GM12892 (cell line): Measurements from ENCODE around the gene GLO1.

ENCODE experiments used
- DNase-seq: peaks from one replicate; pipeline ENCODE4 v3.0.0; 2011; ENCODE audit not compliant: insufficient read length
- FAIRE-seq: peaks from 2 replicates; lab custom pipeline; 2011; peaks lifted over from hg19 to GRCh38; lab: Jason Lieb, UNC
- POLR2A ChIP-seq: IDR thresholded peaks from 2 replicates; pipeline ENCODE4 v1.6.1; 2011; ENCODE audit warnings: low read depth, low read length, control low read depth
- POLR2AphosphoS5 ChIP-seq: IDR thresholded peaks from 2 replicates; pipeline ENCODE4 v1.6.1; 2011; ENCODE audit warnings: low read depth, low read length, control low read depth
- TAF1 ChIP-seq: IDR thresholded peaks from 2 replicates; pipeline ENCODE4 v1.6.1; 2011; ENCODE audit warnings: low read depth, mild to moderate bottlenecking, control low read depth, low read length, borderline replicate concordance

The GLO1 gene

DNA sequence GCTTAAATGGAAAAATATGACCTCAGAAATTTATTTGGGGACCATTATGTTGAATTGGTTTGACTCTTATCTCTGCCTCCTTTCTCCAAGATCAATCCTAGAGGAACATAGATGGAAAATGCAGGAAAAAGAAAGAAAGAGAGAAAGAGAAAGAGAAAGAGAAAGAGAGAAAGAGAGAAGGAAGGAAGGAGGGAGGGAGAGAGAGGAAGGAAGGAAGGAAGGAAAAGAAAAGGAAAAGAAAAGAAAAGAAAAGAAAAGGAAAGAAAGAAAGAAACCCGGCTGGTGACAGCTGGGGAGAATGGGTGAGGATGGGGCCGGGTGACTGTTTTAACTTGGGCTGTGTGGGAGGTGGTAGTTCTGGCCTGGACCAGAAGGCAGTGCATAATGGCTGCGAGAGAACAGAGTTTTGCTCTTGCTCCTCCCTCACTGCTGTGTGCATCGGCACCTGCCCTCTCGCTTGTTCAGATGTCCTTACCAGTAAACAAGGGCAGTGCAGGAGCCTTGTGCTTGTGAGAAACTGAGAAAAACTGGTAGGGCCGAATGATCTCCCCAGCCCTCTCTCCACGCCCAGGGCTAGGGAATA lies 24.7 kb downstream of the GLO1 start:
- TF ChIP-seq POLR2AphosphoS5: no peak
- TF ChIP-seq POLR2A: no peak
- no peak for TF ChIP-seq TAF1
- no peak for FAIRE-seq
- no peak for DNase-seq

DNA sequence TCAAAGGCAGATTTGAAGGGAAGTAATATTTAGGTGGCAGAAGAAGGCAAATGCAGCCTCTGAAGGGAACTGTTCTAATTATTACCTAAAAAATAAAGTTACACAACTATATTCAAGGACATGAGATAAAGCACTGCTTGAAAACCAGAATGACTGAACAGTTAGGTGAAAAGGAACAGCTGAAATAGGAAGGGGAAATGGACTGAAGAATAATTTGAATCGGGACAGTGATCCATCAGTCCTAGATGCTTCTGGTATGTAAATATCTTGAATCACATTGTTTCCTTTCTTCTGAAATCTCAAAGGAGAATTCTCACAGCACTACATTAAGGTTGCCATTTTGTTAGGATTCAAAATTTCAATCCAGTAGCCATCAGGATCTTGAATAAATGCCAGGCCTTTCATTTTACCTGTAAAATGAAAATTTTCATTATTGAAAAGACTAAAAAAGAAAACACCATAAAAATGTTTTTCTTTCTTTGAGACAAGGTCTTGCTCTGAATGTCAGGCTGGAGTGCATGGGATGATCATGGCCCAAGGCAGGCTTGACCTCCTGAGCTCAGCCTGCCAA lies 25.9 kb downstream of the GLO1 start:
- DNase-seq (no peak), FAIRE-seq (peak; percentile 56)
- no peak for TF ChIP-seq POLR2AphosphoS5
- no peak for TF ChIP-seq TAF1
- TF ChIP-seq POLR2A: no peak

DNA sequence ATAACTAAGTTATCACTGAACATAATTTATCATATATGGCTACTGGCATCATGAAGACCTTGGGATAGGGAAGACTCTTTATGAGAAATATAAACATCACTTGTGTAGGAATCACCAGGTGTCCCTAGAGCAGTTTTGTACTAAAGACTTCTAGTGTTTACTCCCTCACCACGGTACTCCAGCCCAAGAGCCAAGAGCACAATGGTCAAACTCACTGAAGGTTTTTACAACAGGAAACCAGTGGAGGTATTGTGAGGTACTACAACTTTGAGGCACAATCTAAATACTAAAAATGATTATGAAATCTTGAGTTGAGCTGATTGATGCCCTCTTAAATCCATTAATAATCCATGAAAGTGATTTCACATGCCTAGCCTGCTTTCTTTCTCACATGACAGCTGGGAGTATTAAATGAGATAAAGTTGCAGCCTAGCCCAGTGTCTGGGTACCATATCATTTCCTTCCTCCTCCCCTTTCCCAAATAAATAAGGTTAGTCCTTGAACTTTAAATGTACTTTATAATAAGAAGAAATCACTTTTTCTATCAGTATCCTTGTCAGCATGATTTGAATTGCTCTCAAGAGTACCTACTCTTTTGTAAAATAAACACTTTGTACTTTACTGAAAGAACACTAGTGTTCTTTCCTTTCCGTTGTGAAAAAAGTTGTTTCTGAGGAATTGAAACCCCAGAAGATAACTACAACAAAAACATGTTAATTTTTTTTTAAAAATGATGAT lies 26.5 kb downstream of the GLO1 start:
- TF ChIP-seq POLR2AphosphoS5 (no peak), TAF1 (no peak), POLR2A (no peak)
- DNase-seq (no peak), FAIRE-seq (peak; percentile 73)

DNA sequence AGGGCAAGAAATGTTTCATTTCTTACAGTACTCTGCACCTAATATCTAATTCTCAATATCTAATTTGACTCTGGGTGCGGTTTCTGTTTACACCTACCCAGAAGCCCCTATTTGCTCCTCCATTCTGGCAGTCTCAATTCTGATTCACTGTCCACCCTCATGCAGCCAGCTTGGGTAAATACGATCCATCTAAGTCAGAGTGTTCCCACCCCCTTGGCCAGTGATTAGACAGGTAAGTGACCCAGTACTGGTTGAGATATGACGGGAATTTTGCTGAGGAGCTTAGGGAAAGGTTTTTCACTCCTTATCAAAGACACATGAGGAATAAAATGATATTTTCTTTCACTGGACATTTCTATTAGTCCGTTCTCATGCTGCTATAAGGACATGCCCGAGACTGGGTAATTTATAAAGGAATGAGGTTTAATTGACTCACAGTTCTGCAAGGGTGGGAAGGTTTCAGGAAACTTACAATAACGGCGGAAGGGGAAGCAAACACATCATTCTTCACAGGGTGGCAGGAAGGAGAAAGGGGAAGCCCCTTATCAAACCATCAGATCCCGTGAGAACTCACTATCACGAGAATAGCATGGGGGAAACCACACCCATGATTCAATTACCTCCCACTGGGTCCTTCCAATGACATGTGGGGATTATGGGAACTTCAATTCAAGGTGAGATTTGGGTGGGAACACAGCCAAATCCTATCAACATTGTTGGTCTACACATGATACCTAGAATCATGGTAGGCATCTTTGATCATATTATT lies 29.4 kb downstream of the GLO1 start:
- TF ChIP-seq POLR2AphosphoS5: no peak
- no peak for TF ChIP-seq POLR2A
- TF ChIP-seq TAF1: no peak
- DNase-seq (no peak), FAIRE-seq (peak; percentile 86)

DNA sequence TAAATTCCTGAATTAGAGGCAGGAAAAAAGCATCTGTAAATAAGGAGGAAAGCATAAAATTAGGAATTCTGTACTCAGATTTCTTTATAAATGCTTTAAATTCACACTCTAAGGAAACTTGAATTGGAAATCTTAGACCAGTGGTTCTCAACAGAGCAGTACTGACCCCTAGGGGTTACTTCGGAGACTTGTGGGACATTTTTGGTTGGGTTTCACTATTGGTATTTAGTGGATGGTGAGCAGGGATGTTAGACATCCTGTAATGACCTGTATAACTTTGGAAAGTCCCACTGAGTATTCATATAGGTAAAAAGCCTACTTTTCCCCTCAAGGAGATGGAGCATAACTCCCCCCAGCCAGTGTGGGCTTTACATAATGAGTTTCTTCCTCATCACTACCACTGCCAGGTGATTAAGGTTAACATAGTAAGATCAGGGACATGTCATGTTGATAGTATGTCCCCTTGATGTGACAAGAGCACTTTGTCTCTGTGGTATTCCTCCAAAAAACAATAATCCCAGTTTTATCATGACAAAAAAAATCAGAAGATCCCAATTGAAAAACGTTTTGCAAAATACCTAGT lies 31.0 kb downstream of the GLO1 start:
- peak; percentile 78 for FAIRE-seq
- DNase-seq: peak; percentile 28
- TF ChIP-seq POLR2AphosphoS5: no peak
- no peak for TF ChIP-seq POLR2A
- TF ChIP-seq TAF1: no peak

- no peak for FAIRE-seq
- no peak for TF ChIP-seq POLR2AphosphoS5
- no peak for TF ChIP-seq POLR2A
- no peak for TF ChIP-seq TAF1
- no peak for DNase-seq
These were observed 44.4 kb downstream of the GLO1 start for GRCh38 chr6:38658418-38659167.

GRCh38 chr6:38656896-38657295 lies 46.0 kb downstream of the GLO1 start:
- FAIRE-seq: no peak
- no peak for DNase-seq

DNA sequence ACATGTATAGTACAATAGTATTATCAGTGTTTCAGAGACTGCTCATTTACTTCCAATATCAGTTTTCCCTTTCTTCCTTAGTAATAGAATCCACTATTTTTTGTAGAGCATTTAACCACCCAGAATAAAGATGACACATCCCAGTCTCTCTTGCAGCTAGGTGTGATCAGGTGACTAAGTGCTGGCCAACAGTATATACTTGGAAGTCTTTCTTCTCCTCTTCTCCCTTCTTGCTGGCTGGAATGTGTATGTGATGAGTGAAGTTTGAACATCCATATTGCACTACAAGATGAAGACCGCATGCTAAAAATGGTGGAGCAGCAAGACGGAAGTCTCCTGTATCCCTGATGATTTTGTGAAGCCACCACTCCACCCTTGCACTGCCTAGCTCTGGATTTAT lies 48.7 kb downstream of the GLO1 start:
- no peak for TF ChIP-seq POLR2A
- no peak for TF ChIP-seq TAF1
- no peak for TF ChIP-seq POLR2AphosphoS5
- no peak for FAIRE-seq
- no peak for DNase-seq

More at GRCh38 chr6:38656896-38657295, 46.0 kb downstream of the GLO1 start:
- TF ChIP-seq TAF1: no peak
- no peak for TF ChIP-seq POLR2A
- no peak for TF ChIP-seq POLR2AphosphoS5

- DNase-seq: no peak
- TF ChIP-seq POLR2AphosphoS5 (no peak), POLR2A (no peak), TAF1 (no peak)
- no peak for FAIRE-seq
These were observed 51.7 kb downstream of the GLO1 start for GRCh38 chr6:38651121-38651784.
